Measurements from ENCODE around the gene OMD. TPM values are rescaled to one million over a fixed set of nuclear protein-coding genes. Genes with fewer than 3 reads are reported as not detected.

Gene OMD
- total RNA-seq, 1 experiment from 2014 or later = not detected

GRCh38 chr9:92425474-92425873 is 1.2 kb upstream of the OMD start:
- Histone ChIP-seq H2AFZ (no peak overlapping the region), H3K4me1 (replicated peaks; ENCODE audit: insufficient read depth) (no peaks in the 10 kb centered on the region), H3K79me2 (ENCODE audit: low read depth) (no peaks in the 10 kb centered on the region), H4K20me1 (ENCODE audit: insufficient read depth) (no peaks in the 10 kb centered on the region), H3K27me3 (ENCODE audit: insufficient read depth, low read depth) (no peaks in the 10 kb centered on the region), H3K4me2 (no peak overlapping the region), H3F3A (ENCODE audit: insufficient read depth, low read depth) (no peaks in the 10 kb centered on the region), H3K4me3 (no peak overlapping the region), H3K9me2 (ENCODE audit: insufficient read depth) (no peaks in the 10 kb centered on the region), H3K36me3 (ENCODE audit: low read depth) (no peaks in the 10 kb centered on the region), H3K9me3 (ENCODE audit: insufficient read depth, low read depth) (no peaks in the 10 kb centered on the region), H3K27ac (no peak overlapping the region)
- no TSS peak for BruUV-seq (replicated peaks)
- TF ChIP-seq, protein P1, sequence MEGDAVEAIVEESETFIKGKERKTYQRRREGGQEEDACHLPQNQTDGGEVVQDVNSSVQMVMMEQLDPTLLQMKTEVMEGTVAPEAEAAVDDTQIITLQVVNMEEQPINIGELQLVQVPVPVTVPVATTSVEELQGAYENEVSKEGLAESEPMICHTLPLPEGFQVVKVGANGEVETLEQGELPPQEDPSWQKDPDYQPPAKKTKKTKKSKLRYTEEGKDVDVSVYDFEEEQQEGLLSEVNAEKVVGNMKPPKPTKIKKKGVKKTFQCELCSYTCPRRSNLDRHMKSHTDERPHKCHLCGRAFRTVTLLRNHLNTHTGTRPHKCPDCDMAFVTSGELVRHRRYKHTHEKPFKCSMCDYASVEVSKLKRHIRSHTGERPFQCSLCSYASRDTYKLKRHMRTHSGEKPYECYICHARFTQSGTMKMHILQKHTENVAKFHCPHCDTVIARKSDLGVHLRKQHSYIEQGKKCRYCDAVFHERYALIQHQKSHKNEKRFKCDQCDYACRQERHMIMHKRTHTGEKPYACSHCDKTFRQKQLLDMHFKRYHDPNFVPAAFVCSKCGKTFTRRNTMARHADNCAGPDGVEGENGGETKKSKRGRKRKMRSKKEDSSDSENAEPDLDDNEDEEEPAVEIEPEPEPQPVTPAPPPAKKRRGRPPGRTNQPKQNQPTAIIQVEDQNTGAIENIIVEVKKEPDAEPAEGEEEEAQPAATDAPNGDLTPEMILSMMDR (conservative IDR thresholded peaks at IDR 0.05) = no peak
- TF ChIP-seq EZH2 (IDR thresholded peaks at IDR 0.05; ENCODE audit: low read depth) = no peak
- intact Hi-C loops (cut with micrococcal nuclease; ENCODE audit: unreplicated experiment) = no loop called here
- ChIA-PET CTCF (no interaction called here), POLR2A (ENCODE audit: unreplicated experiment) (no interaction called here)
- DNase-seq = no peak

DNA sequence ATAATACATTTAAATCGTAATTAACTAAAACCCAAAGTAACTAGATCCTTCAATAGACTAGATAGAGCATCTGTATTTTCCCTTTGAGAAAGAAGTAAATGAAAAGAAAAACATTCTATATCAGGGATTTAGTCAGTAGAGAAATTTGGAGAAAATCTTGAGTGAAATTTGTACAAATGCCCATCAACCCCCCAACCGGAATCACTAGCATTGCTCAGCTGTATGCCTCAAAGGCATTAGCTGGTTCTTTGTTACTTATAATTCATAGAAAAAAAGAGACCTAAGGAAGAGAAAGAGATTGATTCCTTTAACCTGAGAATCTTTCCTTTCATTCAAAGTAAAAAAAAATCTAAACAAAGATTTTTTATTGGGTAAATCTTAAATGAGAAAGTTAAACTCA is 659 bp downstream of the OMD start:
- H3K9me3 ChIP-seq (ENCODE audit: insufficient read depth, low read depth) = no peaks in the 10 kb centered on the region
- no peaks in the 10 kb centered on the region for H4K20me1 ChIP-seq (ENCODE audit: insufficient read depth)
- no TSS peak for BruUV-seq (replicated peaks)
- no peaks in the 10 kb centered on the region for H3K36me3 ChIP-seq (ENCODE audit: low read depth)
- CTCF ChIA-PET = no interaction called here
- no peaks in the 10 kb centered on the region for H3K79me2 ChIP-seq (ENCODE audit: low read depth)
- POLR2A ChIA-PET (ENCODE audit: unreplicated experiment) = no interaction called here
- no peak overlapping the region for H3K4me3 ChIP-seq
- no peak overlapping the region for H2AFZ ChIP-seq
- no peak overlapping the region for H3K4me2 ChIP-seq
- H3F3A ChIP-seq (ENCODE audit: insufficient read depth, low read depth) = no peaks in the 10 kb centered on the region
- no peaks in the 10 kb centered on the region for H3K27me3 ChIP-seq (ENCODE audit: insufficient read depth, low read depth)
- no peak overlapping the region for H3K27ac ChIP-seq
- no peaks in the 10 kb centered on the region for H3K9me2 ChIP-seq (ENCODE audit: insufficient read depth)
- intact Hi-C loops (cut with micrococcal nuclease; ENCODE audit: unreplicated experiment) = no loop called here
- no peak for TF ChIP-seq EZH2 (IDR thresholded peaks at IDR 0.05; ENCODE audit: low read depth)
- TF ChIP-seq, protein P1 (conservative IDR thresholded peaks at IDR 0.05) = no peak
- no peaks in the 10 kb centered on the region for H3K4me1 ChIP-seq (replicated peaks; ENCODE audit: insufficient read depth)
- no peak for DNase-seq

GRCh38 chr9:92422611-92423338 is 1.5 kb downstream of the OMD start:
- DNase-seq = no peak
- intact Hi-C loops (cut with micrococcal nuclease; ENCODE audit: unreplicated experiment) = no loop called here
- Histone ChIP-seq H2AFZ (no peak overlapping the region), H3K79me2 (ENCODE audit: low read depth) (no peaks in the 10 kb centered on the region), H4K20me1 (ENCODE audit: insufficient read depth) (no peaks in the 10 kb centered on the region), H3K9me3 (ENCODE audit: insufficient read depth, low read depth) (no peaks in the 10 kb centered on the region), H3K4me3 (no peak overlapping the region), H3K27me3 (ENCODE audit: insufficient read depth, low read depth) (no peaks in the 10 kb centered on the region), H3K4me1 (replicated peaks; ENCODE audit: insufficient read depth) (no peaks in the 10 kb centered on the region), H3K36me3 (ENCODE audit: low read depth) (no peaks in the 10 kb centered on the region), H3K27ac (no peak overlapping the region), H3F3A (ENCODE audit: insufficient read depth, low read depth) (no peaks in the 10 kb centered on the region), H3K9me2 (ENCODE audit: insufficient read depth) (no peaks in the 10 kb centered on the region), H3K4me2 (no peak overlapping the region)
- ChIA-PET CTCF (no interaction called here), POLR2A (ENCODE audit: unreplicated experiment) (no interaction called here)
- no peak for TF ChIP-seq EZH2 (IDR thresholded peaks at IDR 0.05; ENCODE audit: low read depth)
- TF ChIP-seq, protein P1 (conservative IDR thresholded peaks at IDR 0.05) = no peak
- BruUV-seq (replicated peaks) = no TSS peak
